Subcutaneous abdominal adipose tissue (tissue), 5 donors: ENCODE measurements around the gene VPS13D.

Source experiments
- H3K27ac ChIP-seq: one replicate; pipeline ENCODE4 v1.7.0; 2013; ENCODE audit warnings: low read depth, mild to moderate bottlenecking, inconsistent platforms, low read length, moderate library complexity
- H3K27me3 ChIP-seq, 5 donors: one replicate each; pipeline ENCODE4 v1.7.0; 2013; ENCODE audit warnings: low read length in 5 of 5, inconsistent platforms in 1 of 5; ENCODE audit not compliant: control insufficient read depth in 5 of 5, insufficient read depth in 4 of 5
- H3K36me3 ChIP-seq, 5 donors: one replicate each; pipeline ENCODE4 v1.7.0; 2013; ENCODE audit warnings: low read length in 5 of 5; ENCODE audit not compliant: control insufficient read depth in 5 of 5, insufficient read depth in 5 of 5
- H3K4me1 ChIP-seq, 5 donors: one replicate each; pipeline ENCODE4 v1.7.0; 2013; ENCODE audit warnings: low read length in 5 of 5, mild to moderate bottlenecking in 3 of 5, moderate library complexity in 1 of 5; ENCODE audit not compliant: control insufficient read depth in 5 of 5, insufficient read depth in 5 of 5
- H3K4me3 ChIP-seq, 5 donors: one replicate each; pipeline ENCODE4 v1.7.0; 2013; ENCODE audit warnings: low read length in 5 of 5, low read depth in 1 of 5
- H3K9ac ChIP-seq, 5 donors: one replicate each; pipeline ENCODE4 v1.7.0; 2013; ENCODE audit warnings: low read length in 5 of 5, mild to moderate bottlenecking in 4 of 5, moderate library complexity in 3 of 5
- H3K9me3 ChIP-seq, 5 donors: one replicate each; pipeline ENCODE4 v1.7.0; 2013; ENCODE audit warnings: low read length in 5 of 5; ENCODE audit not compliant: control insufficient read depth in 5 of 5
- donor health status: healthy.
- donor health status: healthy.
- donor health status: healthy.
- donor health status: healthy.
- donor health status: healthy.

VPS13D gene

GRCh38 chr1:12505231-12505630, 275.4 kb downstream of the VPS13D start:
- Histone ChIP-seq H3K4me1 (peaks cover 0 to 9% (median 5%) of the 10 kb centered on the region in 5 donors), H3K27ac (no peak overlapping the region), H3K27me3 (no peaks in the 10 kb centered on the region), H3K36me3 (peaks cover 0 to 36% (median 25%) of the 10 kb centered on the region in 5 donors), H3K9me3 (no peaks in the 10 kb centered on the region), H3K4me3 (no peak overlapping the region), H3K9ac (no peak overlapping the region)

GRCh38 chr1:12505639-12506280, 275.9 kb downstream of the VPS13D start:
- Histone ChIP-seq H3K27ac (no peak overlapping the region), H3K4me3 (no peak overlapping the region), H3K36me3 (peaks cover 0 to 36% (median 30%) of the 10 kb centered on the region in 5 donors), H3K27me3 (no peaks in the 10 kb centered on the region), H3K9ac (no peak overlapping the region), H3K9me3 (no peaks in the 10 kb centered on the region), H3K4me1 (peaks cover 0 to 12% (median 10%) of the 10 kb centered on the region in 5 donors)

GRCh38 chr1:12506281-12507280, 276.8 kb downstream of the VPS13D start:
- no peak overlapping the region for H3K4me3 ChIP-seq
- no peaks in the 10 kb centered on the region for H3K27me3 ChIP-seq
- H3K4me1 ChIP-seq = peaks cover 0 to 20% (median 18%) of the 10 kb centered on the region in 5 donors
- H3K36me3 ChIP-seq = peaks cover 0 to 36% (median 30%) of the 10 kb centered on the region in 5 donors
- no peak overlapping the region for H3K27ac ChIP-seq
- no peaks in the 10 kb centered on the region for H3K9me3 ChIP-seq
- H3K9ac ChIP-seq = no peak overlapping the region

- Histone ChIP-seq H3K4me3 (no peak overlapping the region), H3K36me3 (peaks cover 0 to 35% (median 30%) of the 10 kb centered on the region in 5 donors), H3K9me3 (no peaks in the 10 kb centered on the region), H3K4me1 (peaks cover 0 to 26% (median 21%) of the 10 kb centered on the region in 5 donors), H3K27me3 (no peaks in the 10 kb centered on the region), H3K9ac (no peak overlapping the region), H3K27ac (no peak overlapping the region)
These were observed 277.8 kb downstream of the VPS13D start for GRCh38 chr1:12507631-12508030.

- peaks cover 0 to 30% (median 28%) of the 10 kb centered on the region in 5 donors for H3K36me3 ChIP-seq
- no peak overlapping the region for H3K4me3 ChIP-seq
- H3K4me1 ChIP-seq = peaks cover 0 to 36% (median 28%) of the 10 kb centered on the region in 5 donors
- no peaks in the 10 kb centered on the region for H3K9me3 ChIP-seq
- H3K9ac ChIP-seq = no peak overlapping the region
- H3K27me3 ChIP-seq = no peaks in the 10 kb centered on the region
- no peak overlapping the region for H3K27ac ChIP-seq
These were observed 279.0 kb downstream of the VPS13D start for GRCh38 chr1:12508849-12509248.

- H3K27ac ChIP-seq = peak overlapping the region; percentile 93
- no peaks in the 10 kb centered on the region for H3K27me3 ChIP-seq
- peak overlapping the region in 2 of 5 donors; percentile 52 to 55 for H3K4me3 ChIP-seq
- peaks cover 0 to 26% (median 22%) of the 10 kb centered on the region in 5 donors for H3K36me3 ChIP-seq
- peak overlapping the region in 3 of 5 donors; percentile 39 to 81 (median 68) for H3K9ac ChIP-seq
- H3K4me1 ChIP-seq = peaks cover 0 to 37% (median 28%) of the 10 kb centered on the region in 5 donors
- H3K9me3 ChIP-seq = no peaks in the 10 kb centered on the region
These were observed 281.3 kb downstream of the VPS13D start for GRCh38 chr1:12511128-12511484.

GRCh38 chr1:12511516-12512468, 282.0 kb downstream of the VPS13D start:
- H3K9ac ChIP-seq = peak overlapping the region in 3 of 5 donors; percentile 39 to 81 (median 68)
- H3K36me3 ChIP-seq = peaks cover 0 to 21% (median 16%) of the 10 kb centered on the region in 5 donors
- no peaks in the 10 kb centered on the region for H3K27me3 ChIP-seq
- H3K27ac ChIP-seq = peak overlapping the region; percentile 93
- no peaks in the 10 kb centered on the region for H3K9me3 ChIP-seq
- peaks cover 0 to 37% (median 28%) of the 10 kb centered on the region in 5 donors for H3K4me1 ChIP-seq
- H3K4me3 ChIP-seq = peak overlapping the region in 1 of 5 donors; percentile 52

- no peak overlapping the region for H3K4me3 ChIP-seq
- peaks cover 0 to 9% (median 5%) of the 10 kb centered on the region in 5 donors for H3K36me3 ChIP-seq
- H3K27me3 ChIP-seq = no peaks in the 10 kb centered on the region
- H3K27ac ChIP-seq = no peak overlapping the region
- H3K4me1 ChIP-seq = peaks cover 0 to 37% (median 28%) of the 10 kb centered on the region in 5 donors
- no peak overlapping the region for H3K9ac ChIP-seq
- no peaks in the 10 kb centered on the region for H3K9me3 ChIP-seq
These were observed 283.4 kb downstream of the VPS13D start for GRCh38 chr1:12513181-12513580.

- H3K27ac ChIP-seq = no peak overlapping the region
- no peaks in the 10 kb centered on the region for H3K9me3 ChIP-seq
- no peak overlapping the region for H3K4me3 ChIP-seq
- H3K36me3 ChIP-seq = peaks cover 0 to 5% (median 0%) of the 10 kb centered on the region in 5 donors
- peaks cover 5 to 47% (median 37%) of the 10 kb centered on the region in 5 donors for H3K4me1 ChIP-seq
- H3K9ac ChIP-seq = no peak overlapping the region
- no peaks in the 10 kb centered on the region for H3K27me3 ChIP-seq
These were observed 284.8 kb downstream of the VPS13D start for GRCh38 chr1:12514590-12514989.
